Posterior cingulate gyrus (tissue), 11 donors: ENCODE results near the gene GLB1L2.

Source experiments
- DNase-seq, 10 donors: peaks; one replicate each; pipeline versions ENCODE4 v3.0.0 to v3.0.0-alpha.2; 2020 to 2021; ENCODE audit warnings: mixed read lengths in 3 of 10
- intact Hi-C: fragments of 100-400 bp; cut with DNase I; formaldehyde crosslinking; loops from one replicate; pipeline ENCODE4 v1.15.1; 2023

Gene GLB1L2

GRCh38 chr11:134413043-134413825, 81.4 kb downstream of the GLB1L2 start:
- DNase-seq = peak in 2 of 10 donors; percentile 77 to 85
- intact Hi-C loops = no loop called here

- intact Hi-C loops = no loop called here
- DNase-seq = peak in 3 of 10 donors; percentile 65 to 80 (median 72)
Observed at GRCh38 chr11:134413826-134414731, 82.3 kb downstream of the GLB1L2 start.

- intact Hi-C loops = loop anchor here (5.0 kb wide), 1 partner anchor 37 kb away; no protein-coding TSS in a partner anchor
- peak in 5 of 10 donors; percentile 72 to 93 (median 84) for DNase-seq
Observed at GRCh38 chr11:134414766-134415765, 83.3 kb downstream of the GLB1L2 start.

- intact Hi-C loops = loop anchor here (5.0 kb wide), 1 partner anchor 36 kb away; no protein-coding TSS in a partner anchor
- DNase-seq = peak in 3 of 10 donors; percentile 8 to 58 (median 23)
Observed at GRCh38 chr11:134416726-134417125, 84.9 kb downstream of the GLB1L2 start.

- peak in 3 of 10 donors; percentile 73 to 87 (median 83) for DNase-seq
- intact Hi-C loops = loop anchor here (5.0 kb wide), 1 partner anchor 34 kb away; no protein-coding TSS in a partner anchor
Observed at GRCh38 chr11:134417871-134418840, 86.4 kb downstream of the GLB1L2 start.

- DNase-seq = peak in 3 of 10 donors; percentile 59 to 79 (median 78)
- intact Hi-C loops = no loop called here
Observed at GRCh38 chr11:134423106-134423505, 91.3 kb downstream of the GLB1L2 start.

- intact Hi-C loops = no loop called here
Observed at GRCh38 chr11:134425413-134425812, 93.6 kb downstream of the GLB1L2 start.

More at GRCh38 chr11:134425413-134425812, 93.6 kb downstream of the GLB1L2 start:
- no peak for DNase-seq
